ENCODE measurements around the gene TSPAN5.

TSPAN5 gene

DNA sequence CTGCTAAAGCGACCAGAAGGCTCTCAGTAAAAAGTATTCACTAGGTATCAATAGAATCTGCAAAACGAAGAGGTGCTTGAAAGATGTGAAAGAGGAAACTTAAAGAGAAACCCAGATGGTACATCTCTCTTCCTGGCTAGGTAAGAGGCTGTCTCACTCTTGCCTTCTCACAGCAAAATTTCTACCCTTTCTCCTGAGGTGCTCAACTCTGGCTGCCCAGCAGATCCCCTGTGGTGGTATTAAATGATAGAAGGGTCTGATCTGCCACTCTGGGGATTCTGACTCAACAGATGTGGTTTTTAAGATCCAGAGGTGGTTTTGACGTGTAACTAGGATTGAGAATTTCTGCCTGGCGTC is 14.9 kb upstream of the TSPAN5 start:
- Histone ChIP-seq H3K9ac (ENCODE audit: low read length) (no peak overlapping the region), H4K20me1 (ENCODE audit: low read depth, low read length) (no peaks in the 10 kb centered on the region), H3K36me3 (ENCODE audit: low read length) (no peaks in the 10 kb centered on the region), H3K27me3 (ENCODE audit: low read length) (no peaks in the 10 kb centered on the region), H3K9me2 (replicated peaks; ENCODE audit: insufficient read depth, low read length) (no peaks in the 10 kb centered on the region), H3K4me3 (ENCODE audit: insufficient read depth, low read length, poor library complexity, severe bottlenecking) (no peak overlapping the region), H3K79me2 (ENCODE audit: insufficient read depth, low read length) (no peaks in the 10 kb centered on the region), H2AFZ (ENCODE audit: low read depth, low read length, severe bottlenecking) (no peak overlapping the region), H3K27ac (ENCODE audit: low read depth, low read length) (no peak overlapping the region), H3K9me3 (ENCODE audit: insufficient read depth, low read length) (no peaks in the 10 kb centered on the region), H3F3A (ENCODE audit: insufficient read depth) (no peaks in the 10 kb centered on the region), H3K4me2 (ENCODE audit: low read depth, low read length, poor library complexity, severe bottlenecking) (no peak overlapping the region)
- TF ChIP-seq EZH2phosphoT487 (conservative IDR thresholded peaks at IDR 0.05; ENCODE audit: low read length): no peak

DNA sequence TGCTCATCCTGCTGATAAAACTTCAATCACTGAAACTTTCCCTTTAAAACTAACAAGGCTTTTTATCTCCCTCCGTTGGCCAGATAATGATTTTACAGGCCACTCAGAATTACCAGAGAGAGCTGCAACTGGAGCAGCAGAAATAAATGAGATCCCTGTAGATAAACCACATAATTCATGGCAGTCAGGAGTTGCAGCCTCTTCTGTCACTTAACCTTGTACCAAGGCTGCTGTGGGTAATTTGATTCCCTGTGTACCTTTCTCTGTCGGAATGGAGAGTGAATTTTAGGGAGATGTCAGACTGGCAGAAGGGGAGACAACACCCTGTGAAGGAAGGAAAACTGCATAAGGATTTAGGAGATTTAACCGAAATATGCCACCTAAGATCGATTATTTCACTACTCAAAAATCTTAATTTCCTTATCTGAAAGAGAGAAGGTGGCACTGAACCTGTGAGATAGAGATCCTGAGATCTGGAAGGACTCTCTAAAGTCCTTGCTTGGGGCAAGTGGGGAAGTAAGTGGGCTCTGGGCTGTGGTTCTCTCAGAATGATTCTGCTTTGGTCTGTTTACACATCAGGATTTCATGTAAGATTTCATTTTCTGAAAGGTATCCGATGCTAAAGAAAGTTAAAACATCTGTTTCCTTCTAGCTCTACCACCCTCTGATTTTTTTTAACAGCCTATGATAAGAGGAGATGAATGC is 14.3 kb upstream of the TSPAN5 start:
- Histone ChIP-seq H3K9me2 (replicated peaks; ENCODE audit: insufficient read depth, low read length) (no peaks in the 10 kb centered on the region), H3K27ac (ENCODE audit: low read depth, low read length) (no peak overlapping the region), H3K79me2 (ENCODE audit: insufficient read depth, low read length) (no peaks in the 10 kb centered on the region), H2AFZ (ENCODE audit: low read depth, low read length, severe bottlenecking) (no peak overlapping the region), H3K4me2 (ENCODE audit: low read depth, low read length, poor library complexity, severe bottlenecking) (no peak overlapping the region), H3K27me3 (ENCODE audit: low read length) (no peaks in the 10 kb centered on the region), H3K36me3 (ENCODE audit: low read length) (no peaks in the 10 kb centered on the region), H3K9me3 (ENCODE audit: insufficient read depth, low read length) (no peaks in the 10 kb centered on the region), H4K20me1 (ENCODE audit: low read depth, low read length) (no peaks in the 10 kb centered on the region), H3K4me3 (ENCODE audit: insufficient read depth, low read length, poor library complexity, severe bottlenecking) (no peak overlapping the region), H3K9ac (ENCODE audit: low read length) (no peak overlapping the region), H3F3A (ENCODE audit: insufficient read depth) (no peaks in the 10 kb centered on the region)
- TF ChIP-seq, protein P1, sequence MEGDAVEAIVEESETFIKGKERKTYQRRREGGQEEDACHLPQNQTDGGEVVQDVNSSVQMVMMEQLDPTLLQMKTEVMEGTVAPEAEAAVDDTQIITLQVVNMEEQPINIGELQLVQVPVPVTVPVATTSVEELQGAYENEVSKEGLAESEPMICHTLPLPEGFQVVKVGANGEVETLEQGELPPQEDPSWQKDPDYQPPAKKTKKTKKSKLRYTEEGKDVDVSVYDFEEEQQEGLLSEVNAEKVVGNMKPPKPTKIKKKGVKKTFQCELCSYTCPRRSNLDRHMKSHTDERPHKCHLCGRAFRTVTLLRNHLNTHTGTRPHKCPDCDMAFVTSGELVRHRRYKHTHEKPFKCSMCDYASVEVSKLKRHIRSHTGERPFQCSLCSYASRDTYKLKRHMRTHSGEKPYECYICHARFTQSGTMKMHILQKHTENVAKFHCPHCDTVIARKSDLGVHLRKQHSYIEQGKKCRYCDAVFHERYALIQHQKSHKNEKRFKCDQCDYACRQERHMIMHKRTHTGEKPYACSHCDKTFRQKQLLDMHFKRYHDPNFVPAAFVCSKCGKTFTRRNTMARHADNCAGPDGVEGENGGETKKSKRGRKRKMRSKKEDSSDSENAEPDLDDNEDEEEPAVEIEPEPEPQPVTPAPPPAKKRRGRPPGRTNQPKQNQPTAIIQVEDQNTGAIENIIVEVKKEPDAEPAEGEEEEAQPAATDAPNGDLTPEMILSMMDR (IDR thresholded peaks at IDR 0.05; ENCODE audit: insufficient read depth, low read length, poor library complexity, severe bottlenecking): no peak
- TF ChIP-seq EZH2phosphoT487 (conservative IDR thresholded peaks at IDR 0.05; ENCODE audit: low read length): no peak

DNA sequence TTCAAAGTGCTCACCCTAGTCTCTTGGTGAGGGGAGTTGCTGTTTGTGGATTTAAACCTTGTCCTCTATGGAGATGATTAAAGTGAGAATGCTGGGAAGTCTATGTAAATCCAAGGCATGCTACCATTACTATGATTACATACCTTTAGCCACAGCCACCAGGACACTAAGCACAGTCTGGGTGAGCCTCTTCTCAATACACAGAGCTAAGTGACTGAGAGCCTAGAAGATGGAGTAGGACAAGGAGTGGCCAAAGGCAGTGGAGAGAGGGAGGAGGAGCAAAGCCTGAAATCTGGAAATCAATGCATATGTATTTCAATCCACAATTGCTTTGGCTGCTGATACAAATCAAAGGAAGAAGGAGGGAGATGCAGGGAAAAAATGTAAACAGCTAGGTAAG is 12.7 kb upstream of the TSPAN5 start:
- H2AFZ ChIP-seq (ENCODE audit: low read depth, low read length, severe bottlenecking): no peak overlapping the region
- TF ChIP-seq, protein P1 (IDR thresholded peaks at IDR 0.05; ENCODE audit: insufficient read depth, low read length, poor library complexity, severe bottlenecking): no peak
- no peak for TF ChIP-seq EZH2phosphoT487 (conservative IDR thresholded peaks at IDR 0.05; ENCODE audit: low read length)
- H3K9me3 ChIP-seq (ENCODE audit: insufficient read depth, low read length): no peaks in the 10 kb centered on the region
- no peaks in the 10 kb centered on the region for H3K36me3 ChIP-seq (ENCODE audit: low read length)
- H4K20me1 ChIP-seq (ENCODE audit: low read depth, low read length): no peaks in the 10 kb centered on the region
- no peak overlapping the region for H3K4me2 ChIP-seq (ENCODE audit: low read depth, low read length, poor library complexity, severe bottlenecking)
- H3K79me2 ChIP-seq (ENCODE audit: insufficient read depth, low read length): no peaks in the 10 kb centered on the region
- no peaks in the 10 kb centered on the region for H3K27me3 ChIP-seq (ENCODE audit: low read length)
- no peaks in the 10 kb centered on the region for H3F3A ChIP-seq (ENCODE audit: insufficient read depth)
- no peak overlapping the region for H3K4me3 ChIP-seq (ENCODE audit: insufficient read depth, low read length, poor library complexity, severe bottlenecking)
- H3K9ac ChIP-seq (ENCODE audit: low read length): no peak overlapping the region
- H3K9me2 ChIP-seq (replicated peaks; ENCODE audit: insufficient read depth, low read length): no peaks in the 10 kb centered on the region
- H3K27ac ChIP-seq (ENCODE audit: low read depth, low read length): no peak overlapping the region

- Histone ChIP-seq H3K27me3 (ENCODE audit: low read length) (no peaks in the 10 kb centered on the region), H3K4me2 (ENCODE audit: low read depth, low read length, poor library complexity, severe bottlenecking) (no peak overlapping the region), H3K4me3 (ENCODE audit: insufficient read depth, low read length, poor library complexity, severe bottlenecking) (no peak overlapping the region), H3F3A (ENCODE audit: insufficient read depth) (no peaks in the 10 kb centered on the region), H3K36me3 (ENCODE audit: low read length) (no peaks in the 10 kb centered on the region), H3K27ac (ENCODE audit: low read depth, low read length) (no peak overlapping the region), H3K79me2 (ENCODE audit: insufficient read depth, low read length) (no peaks in the 10 kb centered on the region), H3K9me2 (replicated peaks; ENCODE audit: insufficient read depth, low read length) (no peaks in the 10 kb centered on the region), H3K9me3 (ENCODE audit: insufficient read depth, low read length) (no peaks in the 10 kb centered on the region), H4K20me1 (ENCODE audit: low read depth, low read length) (no peaks in the 10 kb centered on the region), H3K9ac (ENCODE audit: low read length) (no peak overlapping the region), H2AFZ (ENCODE audit: low read depth, low read length, severe bottlenecking) (no peak overlapping the region)
- TF ChIP-seq EZH2phosphoT487 (conservative IDR thresholded peaks at IDR 0.05; ENCODE audit: low read length): no peak
- TF ChIP-seq, protein P1 (IDR thresholded peaks at IDR 0.05; ENCODE audit: insufficient read depth, low read length, poor library complexity, severe bottlenecking): no peak
Measured at GRCh38 chr4:98670186-98670585, 11.8 kb upstream of the TSPAN5 start.

Data from SU-DHL-6 (cell line).